Lung (tissue), 12 donors: ENCODE measurements around the gene KCNQ5. TPM values are rescaled to one million over a fixed set of nuclear protein-coding genes. Genes with fewer than 3 reads are reported as not detected.

Experiments
- ATAC-seq: fragments of 200-7000 bp; cut with Tn5 transposase; one replicate; pipeline ENCODE4 v1.9.1; 2020; ENCODE audit warnings: moderate number of reproducible peaks; ENCODE audit not compliant: insufficient read depth, low FRiP score
- DNase-seq, 3 donors: peaks; one replicate each; pipeline ENCODE4 v3.0.0-alpha.2; 2013 to 2017
- H3K27ac ChIP-seq, 2 donors: one replicate each; pipeline ENCODE4 v1.5.1; 2013; ENCODE audit warnings: mild to moderate bottlenecking in 2 of 2, moderate library complexity in 2 of 2, control low read depth in 1 of 2, inconsistent platforms in 1 of 2, low read depth in 1 of 2, low read length in 1 of 2
- H3K27me3 ChIP-seq, 3 donors: one replicate each; pipeline ENCODE4 v1.5.1; 2013; ENCODE audit warnings: low read length in 2 of 3; ENCODE audit not compliant: control insufficient read depth in 3 of 3, insufficient read depth in 3 of 3
- H3K36me3 ChIP-seq, 4 donors: one replicate each; pipeline ENCODE4 v1.5.1; 2013; ENCODE audit warnings: low read length in 4 of 4, mild to moderate bottlenecking in 1 of 4, moderate library complexity in 1 of 4; ENCODE audit not compliant: control insufficient read depth in 4 of 4, insufficient read depth in 4 of 4
- H3K4me1 ChIP-seq, 5 donors: one replicate each; pipeline ENCODE4 v1.5.1; 2013; ENCODE audit warnings: low read length in 5 of 5, mild to moderate bottlenecking in 2 of 5, moderate library complexity in 1 of 5; ENCODE audit not compliant: control insufficient read depth in 5 of 5, insufficient read depth in 5 of 5
- H3K4me3 ChIP-seq: one replicate; pipeline ENCODE4 v1.5.1; 2013; ENCODE audit warnings: mild to moderate bottlenecking, control low read depth, moderate library complexity
- H3K9ac ChIP-seq, 2 donors: one replicate each; pipeline ENCODE4 v1.5.1; 2013; ENCODE audit warnings: low read length in 2 of 2, control low read depth in 1 of 2; ENCODE audit not compliant: insufficient read depth in 1 of 2
- H3K9me3 ChIP-seq, 4 donors: one replicate each; pipeline ENCODE4 v1.5.1; 2013; ENCODE audit warnings: low read length in 3 of 4, mild to moderate bottlenecking in 1 of 4, moderate library complexity in 1 of 4; ENCODE audit not compliant: control insufficient read depth in 4 of 4, insufficient read depth in 3 of 4
- WGBS, 2 donors: extraction: QIAGEN DNeasy Blood & Tissue Kit; methylation state at CpG; one replicate each; pipeline ENCODE4 v1.1.7; 2013; 5-methylcytosine and 5-hydroxymethylcytosine counted together
- polyA plus RNA-seq, 2 donors: library from polyadenylated mRNA; stranded (reverse); fragments of 200-250 nt; gene quantifications; one replicate each; pipeline ENCODE4 v1.2.1, GENCODE V29; 2013
- total RNA-seq, 2 donors: library from RNA; depleted of rRNA in 1 of 2; stranded (reverse); fragments of >200 nt in 1 of 2; gene quantifications; one replicate each; pipeline ENCODE4 v1.2.1, GENCODE V29; 2014 to 2021
- TF ChIP-seq, protein P1 (sequence below): IDR thresholded peaks from 2 replicates; pipeline ENCODE4 v1.5.1; 2012; ENCODE audit warnings: mild to moderate bottlenecking; ENCODE audit errors: control extremely low read depth, extremely low read depth
- donor health status: control.
- donor health status: control.
- donor health status: Bipolar disorder and iron deficiency.
- donor health status: healthy.
- donor health status: DM: yes; HTN: yes; CAD: no.

KCNQ5 gene
- total and polyA plus RNA-seq, 4 donors: 0.12 to 5.7 (median 0.46) TPM

DNA sequence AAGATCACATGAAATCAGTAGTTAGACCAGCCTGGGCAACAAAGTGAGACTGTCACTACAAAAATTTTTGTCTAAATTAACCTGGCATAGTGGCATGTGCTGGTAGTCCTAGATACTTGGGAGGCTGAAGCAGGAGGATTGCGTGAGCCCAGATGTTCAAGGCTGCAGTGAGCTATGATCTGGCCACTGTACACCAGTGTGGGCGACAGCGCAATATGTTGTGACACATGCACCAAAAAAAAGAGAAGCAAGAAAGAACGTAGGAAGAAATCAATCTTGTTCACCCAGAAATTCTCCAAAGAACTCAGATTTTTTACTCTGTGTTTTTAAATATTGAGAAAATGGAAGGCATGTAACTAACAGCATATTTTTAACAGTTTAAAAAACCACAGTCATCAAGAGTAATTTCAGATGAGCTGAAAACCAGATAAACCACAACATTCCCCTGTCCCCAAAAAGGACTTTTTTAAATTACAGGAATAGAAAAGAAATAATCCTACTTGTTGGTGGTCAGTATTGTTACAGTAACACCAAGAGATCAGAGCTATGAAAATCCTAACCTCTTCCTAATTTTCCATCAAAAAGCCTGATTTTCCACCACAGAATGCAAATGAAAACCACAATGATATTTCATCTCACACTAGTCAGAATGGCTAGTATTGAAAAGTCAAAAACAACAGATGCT, 363.3 kb downstream of the KCNQ5 start:
- TF ChIP-seq, protein P1, sequence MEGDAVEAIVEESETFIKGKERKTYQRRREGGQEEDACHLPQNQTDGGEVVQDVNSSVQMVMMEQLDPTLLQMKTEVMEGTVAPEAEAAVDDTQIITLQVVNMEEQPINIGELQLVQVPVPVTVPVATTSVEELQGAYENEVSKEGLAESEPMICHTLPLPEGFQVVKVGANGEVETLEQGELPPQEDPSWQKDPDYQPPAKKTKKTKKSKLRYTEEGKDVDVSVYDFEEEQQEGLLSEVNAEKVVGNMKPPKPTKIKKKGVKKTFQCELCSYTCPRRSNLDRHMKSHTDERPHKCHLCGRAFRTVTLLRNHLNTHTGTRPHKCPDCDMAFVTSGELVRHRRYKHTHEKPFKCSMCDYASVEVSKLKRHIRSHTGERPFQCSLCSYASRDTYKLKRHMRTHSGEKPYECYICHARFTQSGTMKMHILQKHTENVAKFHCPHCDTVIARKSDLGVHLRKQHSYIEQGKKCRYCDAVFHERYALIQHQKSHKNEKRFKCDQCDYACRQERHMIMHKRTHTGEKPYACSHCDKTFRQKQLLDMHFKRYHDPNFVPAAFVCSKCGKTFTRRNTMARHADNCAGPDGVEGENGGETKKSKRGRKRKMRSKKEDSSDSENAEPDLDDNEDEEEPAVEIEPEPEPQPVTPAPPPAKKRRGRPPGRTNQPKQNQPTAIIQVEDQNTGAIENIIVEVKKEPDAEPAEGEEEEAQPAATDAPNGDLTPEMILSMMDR: no peak
- no peaks in the 10 kb centered on the region for H3K27me3 ChIP-seq
- WGBS, 2 donors: 52 to 73% methylated on average over 4 of the region's 4 CpGs
- DNase-seq: no peak
- no peak overlapping the region for H3K27ac ChIP-seq
- H3K9ac ChIP-seq: no peak overlapping the region
- H3K4me3 ChIP-seq: no peak overlapping the region
- H3K36me3 ChIP-seq: no peaks in the 10 kb centered on the region
- peaks cover 0 to 5% (median 0%) of the 10 kb centered on the region in 4 donors for H3K9me3 ChIP-seq
- H3K4me1 ChIP-seq: no peaks in the 10 kb centered on the region
- no peak for ATAC-seq

DNA sequence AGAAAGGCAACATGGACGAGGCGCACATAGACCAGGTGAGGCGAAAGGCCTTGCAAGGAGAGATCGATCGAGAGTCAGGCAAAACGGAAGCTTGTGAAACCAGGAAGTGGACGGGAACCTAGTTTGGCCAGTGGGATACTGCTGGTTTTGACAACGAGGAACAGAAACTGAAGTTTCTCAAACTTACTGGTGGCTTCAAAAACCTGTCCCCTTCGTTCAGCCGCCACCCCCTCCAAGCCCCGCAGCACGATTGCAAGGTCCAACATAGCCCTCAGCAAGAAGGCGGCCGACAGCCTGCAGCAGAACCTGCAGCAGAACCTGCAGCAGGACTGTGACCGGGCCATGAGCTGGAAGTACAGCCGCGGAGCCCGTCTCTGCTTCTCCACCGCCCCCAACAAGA, 365.4 kb downstream of the KCNQ5 start:
- Histone ChIP-seq H3K9me3 (peaks cover 0 to 5% (median 0%) of the 10 kb centered on the region in 4 donors), H3K4me1 (no peaks in the 10 kb centered on the region), H3K27ac (no peak overlapping the region), H3K9ac (no peak overlapping the region), H3K36me3 (no peaks in the 10 kb centered on the region), H3K4me3 (no peak overlapping the region), H3K27me3 (no peaks in the 10 kb centered on the region)
- ATAC-seq (no peak), DNase-seq (no peak)
- WGBS, 2 donors: 68 to 79% methylated on average over 17 to 19 of the region's 19 CpGs
- TF ChIP-seq, protein P1: no peak

DNA sequence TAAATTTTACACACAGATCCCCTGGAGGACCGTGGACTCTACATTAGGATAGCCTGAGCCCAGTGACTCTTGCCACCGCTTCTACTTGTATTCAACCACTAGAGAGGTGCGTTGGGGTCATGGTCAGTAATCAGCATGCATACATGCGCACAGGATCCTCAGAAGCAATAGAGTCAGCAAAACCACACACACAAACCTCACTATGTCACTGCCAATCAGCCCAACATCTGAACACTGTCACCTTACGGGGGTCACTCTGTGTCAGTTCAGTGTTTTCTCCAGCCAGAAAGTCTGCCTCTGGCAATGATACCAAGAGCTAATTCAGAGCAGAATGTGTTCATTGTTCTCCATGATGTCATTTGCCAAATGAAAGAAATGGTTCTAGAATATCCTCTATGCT, 378.1 kb downstream of the KCNQ5 start:
- Histone ChIP-seq H3K4me3 (no peak overlapping the region), H3K4me1 (no peaks in the 10 kb centered on the region), H3K27me3 (no peaks in the 10 kb centered on the region), H3K36me3 (no peaks in the 10 kb centered on the region), H3K9me3 (no peaks in the 10 kb centered on the region), H3K27ac (no peak overlapping the region), H3K9ac (no peak overlapping the region)
- DNase-seq (no peak), ATAC-seq (no peak)
- WGBS, 2 donors: 92 to 95% methylated on average over 5 of the region's 5 CpGs
- TF ChIP-seq, protein P1: no peak

DNA sequence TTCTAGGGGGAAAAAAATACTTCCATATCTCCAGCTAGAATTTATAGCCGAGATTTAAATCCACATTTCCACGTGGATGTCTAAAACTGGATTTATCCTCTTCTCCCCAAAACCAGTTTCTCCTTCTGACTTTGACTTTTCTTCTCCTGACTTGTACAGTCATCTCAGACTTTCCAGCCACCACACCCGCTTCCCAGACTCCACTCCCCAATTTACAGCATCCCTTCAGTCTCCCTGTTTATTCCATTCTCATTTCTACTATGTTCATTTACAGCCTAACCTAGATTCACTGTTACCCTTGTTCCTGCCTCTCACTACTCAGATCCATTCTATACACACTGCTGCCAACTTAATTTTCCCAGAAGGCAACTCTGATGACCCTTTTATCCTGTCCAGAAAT, 378.6 kb downstream of the KCNQ5 start:
- Histone ChIP-seq H3K4me1 (no peaks in the 10 kb centered on the region), H3K27ac (no peak overlapping the region), H3K36me3 (no peaks in the 10 kb centered on the region), H3K9ac (no peak overlapping the region), H3K27me3 (no peaks in the 10 kb centered on the region), H3K4me3 (no peak overlapping the region), H3K9me3 (no peaks in the 10 kb centered on the region)
- ATAC-seq: no peak
- TF ChIP-seq, protein P1: no peak
- DNase-seq: no peak
- WGBS, 2 donors: 92 to 93% methylated on average over 3 of the region's 3 CpGs
